HG03135 (cell line): ENCODE measurements around the gene CACNB2.

Experiments used
- ATAC-seq: cut with Tn5 transposase; IDR thresholded peaks from one replicate; pipeline ENCODE4 v1.9.1; 2021; ENCODE audit warnings: mild to moderate bottlenecking, moderate library complexity; ENCODE audit not compliant: unreplicated experiment

Gene CACNB2

DNA sequence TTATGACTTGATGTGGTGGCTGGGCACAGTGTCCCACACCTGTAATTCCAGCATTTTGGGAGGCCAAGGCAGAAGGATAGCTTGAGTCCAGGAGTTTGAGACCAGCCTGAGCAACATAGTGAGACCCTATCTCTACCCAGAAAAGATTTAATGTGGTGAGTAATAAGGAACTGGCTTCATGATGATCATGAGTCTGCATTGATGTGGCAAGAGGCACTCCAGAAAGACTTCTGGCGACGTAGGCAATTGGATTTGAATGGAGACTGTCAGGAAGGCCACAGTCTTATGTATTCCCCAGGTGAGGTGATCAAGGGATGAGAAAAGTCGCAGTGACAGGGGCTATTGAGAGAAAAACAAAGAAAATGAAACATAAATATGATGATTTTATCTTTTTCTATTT, 138.0 kb downstream of the CACNB2 start:
- no peak for ATAC-seq

DNA sequence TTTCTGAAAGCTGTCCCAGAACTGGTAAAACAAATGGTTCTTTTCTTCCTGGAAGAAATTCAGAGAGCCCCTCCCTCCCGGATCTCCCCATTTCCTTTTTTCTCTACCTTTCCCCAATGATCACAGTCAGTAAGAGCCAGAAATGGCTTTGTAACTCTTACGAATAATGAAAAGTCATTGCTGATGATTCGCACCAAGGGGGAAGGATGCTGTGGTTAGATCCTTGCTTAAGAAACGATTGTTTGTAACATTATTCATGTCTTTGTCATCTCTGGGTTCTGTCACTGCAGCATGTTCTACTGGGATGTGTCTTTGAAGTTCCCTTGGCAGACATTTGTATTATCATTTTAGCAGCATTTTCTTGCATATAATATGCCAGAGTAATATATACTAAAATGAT, 138.9 kb downstream of the CACNB2 start:
- no peak for ATAC-seq

DNA sequence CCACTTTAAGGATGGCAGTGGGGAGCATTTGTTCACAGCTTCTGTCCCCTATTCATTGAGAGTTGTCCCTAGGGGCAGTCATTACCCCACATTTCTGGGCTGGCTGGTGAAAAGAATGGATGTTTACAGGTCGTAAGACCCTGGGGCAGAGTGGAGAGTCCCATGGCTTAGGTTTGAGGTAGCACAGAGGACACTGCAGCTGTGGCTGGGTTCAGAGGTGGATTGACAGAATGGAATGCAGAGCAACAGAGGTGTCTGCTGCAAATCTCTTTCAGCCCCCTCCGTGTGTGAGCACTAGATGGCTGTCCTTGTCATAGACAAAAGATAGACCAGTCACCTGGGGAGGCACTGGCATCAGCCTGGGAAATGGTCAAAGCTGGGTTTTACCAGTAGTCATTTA, 141.9 kb downstream of the CACNB2 start:
- no peak for ATAC-seq

DNA sequence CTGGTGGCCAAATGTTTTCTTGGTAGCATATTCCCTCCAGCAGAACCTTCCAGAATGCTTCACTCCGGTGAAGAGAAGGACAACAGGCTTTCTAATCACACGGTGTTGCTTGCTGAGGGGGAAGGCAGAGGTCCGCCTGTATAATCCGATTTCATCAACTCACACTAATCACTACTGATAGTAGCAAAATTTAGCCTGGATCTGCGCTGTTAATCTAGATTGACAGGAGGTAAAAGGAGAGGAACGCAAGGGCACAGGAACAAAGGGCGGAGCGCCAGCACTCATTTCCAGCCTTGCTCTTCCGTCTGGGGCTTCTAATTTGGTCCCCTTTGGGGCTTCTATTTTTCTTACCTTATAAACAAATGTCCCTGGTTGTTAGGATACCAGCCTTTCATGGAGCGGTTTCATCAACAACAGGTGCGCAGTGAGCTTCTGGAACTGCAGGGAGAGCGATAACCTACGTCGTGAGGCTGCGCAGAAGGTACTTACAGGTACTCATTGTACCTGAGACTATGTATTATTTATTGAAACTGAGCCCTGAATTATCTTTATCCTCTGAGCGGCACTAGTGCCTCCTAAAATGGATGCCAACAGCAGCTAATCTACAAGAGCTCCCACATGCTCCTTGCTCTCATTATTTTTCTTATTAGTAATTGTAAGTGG, 150.6 kb downstream of the CACNB2 start:
- ATAC-seq: no peak

DNA sequence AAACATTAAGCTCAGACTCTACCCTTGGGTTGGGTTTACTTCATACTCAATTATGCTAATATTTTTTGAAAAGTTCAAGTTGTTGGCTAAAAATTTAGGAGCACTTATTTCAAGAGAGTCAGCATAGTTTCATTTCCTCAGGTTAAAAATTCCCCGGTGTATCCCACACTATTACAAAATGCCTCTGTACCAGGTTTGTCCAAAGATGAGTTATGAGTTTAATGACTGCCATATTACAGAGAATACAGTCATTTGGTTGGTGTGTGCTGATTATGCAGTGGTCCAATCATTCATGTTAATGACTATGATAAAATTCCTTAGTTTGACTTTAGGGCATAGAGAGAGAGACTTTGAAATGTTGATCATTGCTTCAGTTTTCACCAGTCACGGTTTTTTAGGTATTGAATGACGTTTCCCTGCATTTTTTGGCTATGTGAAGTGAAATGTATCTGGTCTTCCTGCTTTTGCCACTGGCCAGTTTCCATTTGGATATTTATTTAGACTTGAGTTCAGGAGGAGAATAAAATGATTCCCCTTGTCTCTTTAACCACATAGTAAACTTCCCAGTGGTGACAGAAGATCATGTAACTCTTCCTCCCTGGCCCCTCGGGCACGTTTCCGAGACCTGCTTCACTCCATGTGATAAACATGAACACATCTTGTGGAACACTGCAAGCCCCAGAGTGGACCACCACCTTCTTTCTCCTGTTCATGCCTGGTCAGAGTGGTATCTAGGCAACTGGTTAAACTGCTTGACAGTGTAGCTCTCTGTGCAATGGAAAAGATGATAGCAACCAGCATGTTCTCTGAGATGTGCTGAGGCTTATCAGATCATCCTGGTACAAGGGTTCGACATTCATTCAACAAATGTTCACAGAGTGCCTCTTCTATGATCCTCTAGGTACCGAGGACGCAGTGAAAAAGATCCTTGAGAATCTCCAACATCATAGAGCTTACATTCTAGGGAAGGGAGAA, 153.6 kb downstream of the CACNB2 start:
- no peak for ATAC-seq

DNA sequence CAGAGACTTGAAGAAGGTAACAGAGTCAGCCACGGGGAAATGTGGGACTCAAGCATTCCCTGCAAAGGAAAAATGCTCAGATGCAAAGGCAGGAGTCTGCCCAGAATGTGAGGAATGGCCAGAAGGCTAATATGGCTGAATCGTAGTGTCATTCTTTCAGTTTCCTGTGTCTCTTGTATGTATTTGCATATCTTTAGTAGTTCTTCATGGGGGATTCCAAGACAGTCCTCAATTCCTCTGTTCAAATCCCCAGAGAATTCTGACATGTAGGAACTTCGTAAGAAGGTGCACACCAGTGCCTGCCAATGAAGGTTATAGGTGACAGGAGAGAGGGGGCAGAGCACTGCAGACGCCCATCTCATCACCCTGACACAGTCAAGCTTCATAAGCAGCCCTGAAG, 154.4 kb downstream of the CACNB2 start:
- ATAC-seq: no peak

DNA sequence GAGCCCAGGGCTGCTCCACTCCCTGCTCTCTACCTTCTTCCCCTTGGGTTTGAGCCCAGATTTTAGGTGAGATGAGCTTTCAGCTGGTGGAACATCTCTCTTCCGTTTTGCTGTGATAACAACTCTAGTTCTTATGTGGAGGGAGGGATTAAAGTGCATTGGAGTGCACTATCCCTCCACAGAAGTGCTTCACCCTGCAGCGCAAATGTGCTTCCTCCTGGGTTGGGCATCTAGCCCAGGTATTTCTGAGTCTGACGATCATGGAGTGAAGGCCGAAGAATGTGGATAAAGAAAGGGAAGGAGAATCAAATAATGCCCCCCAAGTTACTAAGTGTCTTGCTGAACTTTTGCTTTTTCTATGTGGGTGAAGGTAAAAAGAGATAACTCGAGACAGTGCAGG, 157.4 kb downstream of the CACNB2 start:
- ATAC-seq: no peak

DNA sequence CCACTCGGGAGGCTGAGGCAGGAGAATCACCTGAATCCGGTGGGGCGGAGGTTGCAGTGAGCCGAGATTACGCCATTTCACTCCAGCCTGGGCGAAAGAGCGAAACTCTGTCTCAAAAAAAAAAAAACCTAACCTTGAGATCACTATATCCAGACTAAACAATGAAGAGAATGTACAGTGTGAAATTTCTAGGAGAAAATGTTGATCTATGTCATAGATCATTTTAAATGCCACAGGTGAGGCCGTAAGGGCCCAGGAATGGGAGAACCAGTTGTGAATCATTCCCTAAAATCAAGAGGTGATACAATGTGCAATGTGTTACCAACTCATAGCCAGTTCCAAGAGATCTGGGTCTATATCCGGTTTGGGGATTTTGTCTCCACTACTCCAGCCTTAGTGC, 158.0 kb downstream of the CACNB2 start:
- no peak for ATAC-seq

DNA sequence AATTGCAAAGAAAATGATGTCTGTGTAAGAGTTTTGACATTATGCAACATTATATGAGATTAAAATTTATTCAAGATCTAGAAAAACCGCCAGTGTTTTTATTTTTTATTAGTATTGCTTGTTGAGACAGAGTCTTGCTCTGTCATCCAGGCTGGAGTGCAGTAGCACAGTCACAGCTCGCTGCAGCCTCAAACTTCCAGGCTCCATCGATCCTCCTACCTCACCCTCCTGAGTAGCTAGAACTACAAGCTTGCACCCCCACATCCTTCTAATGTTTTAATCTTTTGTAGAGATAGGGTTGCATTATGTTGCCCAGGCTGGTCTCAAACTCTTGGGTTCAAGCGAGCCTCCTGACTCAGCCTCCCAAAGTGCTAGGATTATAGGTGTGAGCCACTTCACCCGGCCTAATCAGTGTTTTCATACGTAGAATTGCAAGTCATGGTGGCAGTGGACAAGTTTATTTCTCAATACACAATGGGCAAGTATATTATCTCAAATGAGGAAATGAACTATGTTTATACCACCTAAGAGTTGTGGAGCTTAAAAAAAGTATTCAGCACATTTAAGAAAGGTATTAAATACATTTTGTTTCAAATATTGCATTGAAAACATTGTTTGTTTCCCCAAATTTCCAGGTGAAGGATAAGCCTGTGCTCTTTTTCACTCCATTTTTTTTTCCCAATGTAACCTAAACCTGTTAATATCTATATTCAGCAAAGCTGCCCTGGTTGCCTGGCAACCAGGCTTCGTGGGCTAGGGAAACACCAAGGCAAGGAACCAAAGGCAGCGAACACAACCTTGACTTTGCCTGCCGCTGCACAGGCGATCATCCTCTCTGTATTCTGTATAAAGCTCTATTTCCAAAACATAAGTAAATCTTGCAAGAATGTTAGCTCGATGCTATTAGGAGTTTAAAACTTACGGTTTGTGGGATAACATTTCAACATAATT, 163.9 kb downstream of the CACNB2 start:
- no peak for ATAC-seq

DNA sequence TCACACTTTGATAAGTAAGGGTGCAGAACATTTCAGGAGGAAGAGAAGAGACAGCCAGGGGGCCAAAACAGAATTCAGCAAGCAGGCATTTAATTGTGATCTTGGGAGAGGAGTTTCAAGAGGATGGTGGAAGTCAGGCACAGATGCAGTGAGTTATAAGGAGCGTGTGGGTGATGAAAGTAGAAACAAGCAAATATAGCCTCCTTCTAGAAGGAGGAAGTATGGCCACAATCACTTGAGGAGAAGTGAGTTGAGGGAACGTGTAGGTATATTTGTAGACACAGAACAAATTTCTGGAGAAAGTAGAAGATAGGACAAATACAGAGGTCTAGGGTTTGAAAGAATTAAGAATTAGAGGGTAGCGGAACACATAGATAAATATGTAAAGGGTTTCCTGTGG, 165.8 kb downstream of the CACNB2 start:
- no peak for ATAC-seq

DNA sequence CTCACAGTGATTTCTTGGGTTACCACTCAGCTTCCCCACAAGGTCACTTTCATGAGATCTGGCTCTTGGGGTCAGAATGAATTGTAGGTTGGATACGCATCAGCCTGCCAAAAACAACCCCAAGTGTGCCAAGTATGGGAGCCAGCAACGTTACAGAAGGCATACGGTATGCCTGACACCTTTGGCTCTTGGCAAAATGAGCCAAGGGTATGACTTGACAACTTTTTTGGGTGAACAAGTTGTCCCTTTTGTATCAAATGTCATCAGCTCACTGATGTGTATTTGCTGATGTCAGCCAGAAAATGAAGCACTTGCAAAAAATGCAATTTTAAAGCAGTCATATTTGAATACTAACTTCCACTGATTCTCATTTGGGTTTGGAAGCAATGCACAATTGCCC, 168.4 kb downstream of the CACNB2 start:
- ATAC-seq: no peak

DNA sequence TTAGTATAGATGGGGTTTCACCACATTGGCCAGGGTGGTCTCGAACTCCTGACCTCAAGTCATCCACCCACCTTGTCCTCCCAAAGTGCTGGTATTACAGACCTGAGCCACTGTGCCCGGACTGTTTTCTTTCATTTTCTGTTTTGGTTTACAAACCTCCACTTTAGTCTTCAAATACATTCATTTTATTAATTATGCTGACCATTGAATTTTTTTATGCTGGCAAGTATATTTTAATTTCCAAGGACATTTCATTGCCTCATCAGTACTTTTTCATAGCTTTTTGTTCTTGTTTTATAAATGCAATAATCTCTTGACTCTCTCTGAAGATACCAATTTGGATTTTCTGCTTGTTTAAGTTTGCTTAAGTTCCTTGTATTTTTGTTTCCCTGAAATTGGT, 170.5 kb downstream of the CACNB2 start:
- ATAC-seq: no peak

DNA sequence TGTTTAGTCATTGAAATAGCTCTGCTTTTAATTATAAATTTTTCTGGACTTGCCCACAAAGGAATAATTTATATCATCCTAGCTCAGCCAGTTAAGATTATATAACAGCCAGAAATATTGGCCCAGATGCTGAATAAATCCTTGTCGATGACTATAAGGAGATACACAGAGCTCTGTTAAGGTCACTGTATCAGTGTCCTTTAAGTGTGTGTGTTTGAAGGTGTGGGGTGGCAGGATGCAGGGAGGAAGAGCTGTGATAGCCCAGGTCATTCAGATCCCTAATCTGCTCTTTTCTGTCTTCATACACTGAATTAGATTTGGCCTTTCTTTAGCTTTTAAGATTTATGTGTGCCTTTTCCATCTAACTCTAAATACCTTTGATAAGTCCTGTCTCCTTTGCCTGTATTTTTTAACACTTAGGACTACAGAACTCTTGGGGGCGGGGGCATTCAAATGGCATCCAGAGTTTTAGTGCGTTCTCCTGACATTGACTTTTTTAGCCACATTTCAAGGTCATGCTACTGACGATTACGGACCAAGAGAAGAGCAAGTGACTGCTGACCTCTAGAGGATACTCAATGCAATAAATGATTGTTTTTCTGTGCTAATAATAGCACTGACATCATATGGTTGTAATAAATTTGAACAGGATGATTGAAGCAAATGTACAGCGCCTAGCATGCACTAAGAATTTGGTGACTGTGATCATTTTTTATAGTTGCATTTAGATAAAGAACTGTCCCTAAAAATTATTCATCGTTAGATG, 172.3 kb downstream of the CACNB2 start:
- ATAC-seq: peak; percentile 87

DNA sequence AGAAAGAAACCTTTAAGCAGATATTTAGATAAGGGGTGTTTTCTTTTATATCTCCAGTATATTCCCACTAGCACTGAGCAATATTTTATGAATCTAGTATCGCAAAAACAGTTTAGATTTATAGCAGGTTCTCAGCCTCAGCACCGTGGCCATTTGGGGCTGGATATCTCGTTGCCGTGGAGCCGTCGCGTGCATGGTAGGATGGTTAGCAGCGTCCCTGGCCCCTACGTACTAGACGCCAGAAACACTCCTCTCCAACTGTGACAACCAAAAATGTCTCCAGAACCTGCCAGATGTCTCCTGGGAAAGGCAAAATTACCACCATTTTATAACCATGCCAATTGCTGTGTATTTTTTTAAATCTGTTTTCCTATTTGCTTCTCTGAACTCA, 172.9 kb downstream of the CACNB2 start:
- ATAC-seq: no peak

DNA sequence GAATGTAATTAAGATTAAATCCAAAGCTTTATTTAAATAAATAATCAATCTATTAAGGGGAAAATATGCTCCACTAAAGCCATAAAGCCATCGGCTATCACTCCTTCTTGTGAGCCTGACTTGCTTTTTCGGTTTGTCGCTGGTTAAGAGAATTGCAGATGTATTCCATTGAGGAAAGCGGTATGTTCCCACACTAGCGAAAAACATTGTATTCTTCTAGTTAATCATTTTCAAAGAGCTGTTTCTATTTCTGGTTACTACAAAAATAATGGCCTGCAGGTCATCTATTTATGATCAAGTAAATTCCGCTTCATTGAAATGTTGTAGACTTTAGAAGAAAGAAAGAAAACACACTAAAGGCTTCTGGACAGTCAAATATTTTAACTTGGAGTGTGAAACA, 173.4 kb downstream of the CACNB2 start:
- no peak for ATAC-seq

DNA sequence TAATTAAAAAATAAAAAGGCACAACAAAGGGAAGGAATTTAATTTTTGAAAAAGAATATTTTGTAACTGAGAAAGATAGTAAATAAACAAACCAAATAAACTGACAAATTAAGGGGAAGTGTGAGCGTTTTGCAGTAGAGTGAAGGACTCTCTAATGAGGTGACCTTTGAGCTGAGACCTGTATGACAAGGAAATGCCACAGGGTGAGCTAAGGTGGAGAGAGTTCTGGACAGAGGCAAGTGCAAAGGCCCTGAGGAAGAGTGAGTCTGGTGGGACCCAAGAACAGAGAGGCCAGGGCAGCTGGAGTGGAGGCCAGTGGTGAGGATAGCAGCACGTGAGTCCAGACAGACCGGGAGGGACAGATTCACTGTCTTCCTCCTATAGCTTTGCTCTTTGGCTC, 179.4 kb downstream of the CACNB2 start:
- ATAC-seq: no peak

DNA sequence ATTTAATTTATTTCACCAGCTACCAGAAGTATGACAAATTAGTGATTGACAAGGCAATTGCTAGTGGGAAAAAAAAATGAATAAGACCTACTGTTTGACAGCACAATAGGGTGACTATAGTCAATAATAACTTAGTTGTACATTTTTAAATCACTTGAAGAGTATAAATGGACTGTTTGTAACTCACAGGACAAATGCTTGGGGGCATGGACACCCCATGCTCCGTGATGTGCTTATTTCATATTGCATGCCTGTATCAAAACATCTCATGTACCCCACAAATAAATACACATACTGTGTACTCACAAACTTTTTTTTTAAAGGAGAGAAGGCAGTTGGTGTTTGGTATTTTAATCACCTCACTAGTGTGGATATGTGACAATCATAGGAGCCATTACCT, 181.1 kb downstream of the CACNB2 start:
- no peak for ATAC-seq

DNA sequence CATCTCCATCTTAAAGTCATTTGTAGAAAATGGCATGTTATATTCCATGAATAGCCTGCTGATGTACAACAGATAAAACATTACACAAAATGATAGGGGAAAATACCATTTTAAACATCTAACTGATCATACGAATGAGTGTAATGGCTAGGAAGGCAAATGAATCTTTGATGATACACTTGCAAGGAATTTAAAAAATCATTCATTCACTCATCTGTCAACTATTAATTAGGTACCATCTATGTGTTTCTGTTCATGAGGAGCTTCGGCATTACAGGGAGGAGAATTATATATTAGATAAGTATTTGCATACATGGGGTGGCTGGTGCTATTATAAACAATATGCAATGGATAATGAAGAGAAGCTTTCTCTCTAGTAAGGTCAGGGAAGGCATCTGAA, 183.7 kb downstream of the CACNB2 start:
- no peak for ATAC-seq

DNA sequence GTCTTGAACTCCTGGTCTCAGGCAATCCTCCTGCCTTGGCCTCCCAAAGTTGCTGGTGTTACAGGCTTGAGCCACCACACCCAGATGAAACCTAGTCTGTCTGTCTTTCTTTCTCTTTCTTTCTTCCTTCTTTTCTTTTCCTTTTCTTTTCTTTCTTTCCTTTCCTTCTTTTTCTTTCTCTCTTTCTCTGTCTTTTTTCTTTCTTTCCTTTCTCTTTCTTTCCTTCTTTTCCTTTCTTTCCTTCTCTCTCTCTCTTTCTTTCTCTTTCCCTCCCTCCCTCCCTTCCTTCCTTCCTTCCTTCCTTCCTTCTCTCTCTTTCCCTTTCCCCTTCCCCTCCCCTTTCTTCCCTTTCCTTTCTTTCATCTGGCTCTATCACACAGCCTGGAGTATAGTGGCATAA, 185.2 kb downstream of the CACNB2 start:
- ATAC-seq: no peak

DNA sequence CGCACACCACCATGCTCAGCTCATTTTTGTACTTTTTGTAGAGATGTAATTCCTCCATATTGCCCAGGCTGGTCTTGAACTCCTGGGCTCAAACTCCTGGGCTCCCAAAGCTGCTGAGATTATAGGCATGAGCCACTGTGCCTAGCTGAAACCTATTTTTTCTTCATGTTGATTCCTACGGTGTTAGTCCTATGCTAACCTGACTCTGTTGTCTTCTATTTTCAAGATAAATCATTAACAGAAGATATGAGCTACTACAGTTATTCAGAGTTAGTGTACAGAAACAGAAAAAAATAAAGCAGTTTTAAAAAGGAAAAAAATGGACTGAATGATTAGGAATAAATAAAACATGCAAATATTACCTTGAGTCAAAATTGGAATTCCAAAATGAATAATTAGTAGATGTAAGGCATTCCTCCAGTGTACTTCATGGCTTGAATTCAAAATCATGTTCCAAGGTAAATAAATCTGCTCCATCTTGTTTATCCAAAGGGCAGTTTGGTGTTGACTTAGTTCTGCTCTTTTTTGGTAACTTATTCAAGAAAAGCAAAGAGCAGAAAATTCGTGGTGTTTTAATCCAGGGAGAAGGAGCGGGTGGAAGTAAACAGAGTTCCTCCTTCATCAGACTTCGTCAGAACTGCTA, 185.8 kb downstream of the CACNB2 start:
- ATAC-seq: no peak
